Stimulated activated CD8-positive, alpha-beta memory T cell treated with anti-CD3 and anti-CD28 coated beads, Interleukin-15, amount 100 ng/mL, for 4 hours (primary cell): ENCODE results near the gene MFSD12.
"Not testable (repeated sequence)": the region's sequence is repeated elsewhere in the genome, so short reads cannot be mapped to it uniquely, and the experiment has no call there.

Source experiments
- DNase-seq, 2 donors: peaks; one replicate each; pipeline ENCODE4 v3.0.0-alpha.2; 2020; ENCODE audit warnings: low read depth in 2 of 2

Gene MFSD12

GRCh38 chr19:3522421-3523360 is 34.7 kb downstream of the MFSD12 start:
- DNase-seq, result no peak

GRCh38 chr19:3521104-3521445 is 36.3 kb downstream of the MFSD12 start:
- DNase-seq, result no peak

- no peak for DNase-seq
Observed at GRCh38 chr19:3520166-3521103, 37.0 kb downstream of the MFSD12 start.

- no peak for DNase-seq
Observed at GRCh38 chr19:3519126-3519525, 38.3 kb downstream of the MFSD12 start.

- DNase-seq, result no peak
Observed at GRCh38 chr19:3518659-3519058, 38.7 kb downstream of the MFSD12 start.

- DNase-seq, result no peak
Observed at GRCh38 chr19:3518255-3518654, 39.1 kb downstream of the MFSD12 start.

- DNase-seq, result no peak
Observed at GRCh38 chr19:3517638-3518037, 39.7 kb downstream of the MFSD12 start.

GRCh38 chr19:3516675-3517207 is 40.6 kb downstream of the MFSD12 start:
- DNase-seq, result no peak

GRCh38 chr19:3515891-3516422 is 41.4 kb downstream of the MFSD12 start:
- DNase-seq, result no peak

- DNase-seq, result no peak
Observed at GRCh38 chr19:3514930-3515329, 42.5 kb downstream of the MFSD12 start.

GRCh38 chr19:3513229-3514140 is 43.9 kb downstream of the MFSD12 start:
- DNase-seq, result no peak

GRCh38 chr19:3512562-3513228 is 44.7 kb downstream of the MFSD12 start:
- DNase-seq, result no peak

GRCh38 chr19:3511506-3512251 is 45.7 kb downstream of the MFSD12 start:
- DNase-seq, result no peak

GRCh38 chr19:3510727-3511126 is 46.7 kb downstream of the MFSD12 start:
- DNase-seq, result no peak

- DNase-seq, result no peak
Observed at GRCh38 chr19:3509566-3509989, 47.8 kb downstream of the MFSD12 start.

GRCh38 chr19:3508771-3509535 is 48.4 kb downstream of the MFSD12 start:
- no peak for DNase-seq

- DNase-seq, result not testable (repeated sequence)
Observed at GRCh38 chr19:3508121-3508661, 49.2 kb downstream of the MFSD12 start.

- no peak for DNase-seq
Observed at GRCh38 chr19:3507371-3508120, 49.8 kb downstream of the MFSD12 start.
